Measurements from ENCODE around the gene GPI.
"Not testable (repeated sequence)": the region's sequence is repeated elsewhere in the genome, so short reads cannot be mapped to it uniquely, and the experiment has no call there.

GPI gene

GRCh38 chr19:34386645-34387445, 21.8 kb downstream of the GPI start:
- Histone ChIP-seq H3K9ac (ENCODE audit: low read length) (no peak overlapping the region), H3K27ac (ENCODE audit: low read length, poor library complexity, severe bottlenecking) (no peak overlapping the region), H3K4me2 (ENCODE audit: low read length, poor library complexity, severe bottlenecking) (no peak overlapping the region), H3K36me3 (ENCODE audit: control insufficient read depth in 1 of 2, insufficient read depth in 2 of 2, low read depth in 1 of 2, low read length in 2 of 2) (peaks cover 94% of the 10 kb centered on the region in 2 experiments), H4K91ac (ENCODE audit: low read length) (no peak overlapping the region), H3K79me1 (replicated peaks; ENCODE audit: low read length, poor library complexity, severe bottlenecking) (peaks cover 41% of the 10 kb centered on the region), H3K27me3 (ENCODE audit: control insufficient read depth in 1 of 2, insufficient read depth in 1 of 2, low read length in 2 of 2) (no peaks in the 10 kb centered on the region), H2AK5ac (ENCODE audit: low read length, severe bottlenecking) (no peak overlapping the region), H3K23ac (ENCODE audit: low read length in 2 of 2) (no peak overlapping the region), H3K14ac (ENCODE audit: low read length in 2 of 2) (no peak overlapping the region), H2AFZ (ENCODE audit: low read depth, low read length) (no peak overlapping the region), H3K18ac (ENCODE audit: low read depth in 1 of 2, low read length in 2 of 2) (no peak overlapping the region), H3K9me3 (ENCODE audit: control insufficient read depth, low read length) (no peaks in the 10 kb centered on the region), H3K4me1 (ENCODE audit: control insufficient read depth, insufficient read depth, low read depth, low read length) (no peaks in the 10 kb centered on the region), H4K8ac (ENCODE audit: low read length) (no peak overlapping the region), H2BK5ac (ENCODE audit: low read depth, low read length, poor library complexity, severe bottlenecking) (no peak overlapping the region), H3K4me3 (ENCODE audit: insufficient read depth in 1 of 2, low read depth in 1 of 2, low read length in 2 of 2) (no peak overlapping the region), H2BK15ac (ENCODE audit: low read depth, poor library complexity, severe bottlenecking) (no peak overlapping the region), H3K4ac (ENCODE audit: low read depth in 1 of 2, low read length in 2 of 2) (no peak overlapping the region), H2BK120ac (ENCODE audit: low read depth, low read length) (no peak overlapping the region), H2BK12ac (ENCODE audit: low read length in 2 of 2) (no peak overlapping the region)
- WGBS = 85% methylated on average over 9 of the region's 9 CpGs
- no peak for DNase-seq

- no peaks in the 10 kb centered on the region for H3K27me3 ChIP-seq (ENCODE audit: control insufficient read depth in 1 of 2, insufficient read depth in 1 of 2, low read length in 2 of 2)
- H3K23ac ChIP-seq (ENCODE audit: low read length in 2 of 2) = no peak overlapping the region
- H3K79me1 ChIP-seq (replicated peaks; ENCODE audit: low read length, poor library complexity, severe bottlenecking) = peaks cover 43% of the 10 kb centered on the region
- 100% methylated on average over 1 of the region's 1 CpG for WGBS
- H2BK12ac ChIP-seq (ENCODE audit: low read length in 2 of 2) = no peak overlapping the region
- no peak overlapping the region for H3K4ac ChIP-seq (ENCODE audit: low read depth in 1 of 2, low read length in 2 of 2)
- no peak overlapping the region for H2BK5ac ChIP-seq (ENCODE audit: low read depth, low read length, poor library complexity, severe bottlenecking)
- H3K14ac ChIP-seq (ENCODE audit: low read length in 2 of 2) = no peak overlapping the region
- no peak overlapping the region for H2BK120ac ChIP-seq (ENCODE audit: low read depth, low read length)
- H2AFZ ChIP-seq (ENCODE audit: low read depth, low read length) = no peak overlapping the region
- H3K18ac ChIP-seq (ENCODE audit: low read depth in 1 of 2, low read length in 2 of 2) = no peak overlapping the region
- H3K9ac ChIP-seq (ENCODE audit: low read length) = no peak overlapping the region
- no peak overlapping the region for H3K27ac ChIP-seq (ENCODE audit: low read length, poor library complexity, severe bottlenecking)
- H3K9me3 ChIP-seq (ENCODE audit: control insufficient read depth, low read length) = no peaks in the 10 kb centered on the region
- no peak overlapping the region for H3K4me3 ChIP-seq (ENCODE audit: insufficient read depth in 1 of 2, low read depth in 1 of 2, low read length in 2 of 2)
- peaks cover 91 to 94% of the 10 kb centered on the region in 2 experiments for H3K36me3 ChIP-seq (ENCODE audit: control insufficient read depth in 1 of 2, insufficient read depth in 2 of 2, low read depth in 1 of 2, low read length in 2 of 2)
- H2BK15ac ChIP-seq (ENCODE audit: low read depth, poor library complexity, severe bottlenecking) = no peak overlapping the region
- H4K91ac ChIP-seq (ENCODE audit: low read length) = no peak overlapping the region
- H2AK5ac ChIP-seq (ENCODE audit: low read length, severe bottlenecking) = no peak overlapping the region
- no peak for DNase-seq
- H3K4me1 ChIP-seq (ENCODE audit: control insufficient read depth, insufficient read depth, low read depth, low read length) = no peaks in the 10 kb centered on the region
- no peak overlapping the region for H4K8ac ChIP-seq (ENCODE audit: low read length)
- no peak overlapping the region for H3K4me2 ChIP-seq (ENCODE audit: low read length, poor library complexity, severe bottlenecking)
Observed at GRCh38 chr19:34387446-34387810, 22.4 kb downstream of the GPI start.

- WGBS = 100% methylated on average over 1 of the region's 2 CpGs
- DNase-seq; H3K4me1 ChIP-seq (ENCODE audit: control insufficient read depth, insufficient read depth, low read depth, low read length); H3K27me3 ChIP-seq (ENCODE audit: control insufficient read depth in 1 of 2, insufficient read depth in 1 of 2, low read length in 2 of 2); H2AFZ ChIP-seq (ENCODE audit: low read depth, low read length); H3K23ac ChIP-seq (ENCODE audit: low read length in 2 of 2); H3K4me2 ChIP-seq (ENCODE audit: low read length, poor library complexity, severe bottlenecking); H3K27ac ChIP-seq (ENCODE audit: low read length, poor library complexity, severe bottlenecking); H2BK15ac ChIP-seq (ENCODE audit: low read depth, poor library complexity, severe bottlenecking); H2AK5ac ChIP-seq (ENCODE audit: low read length, severe bottlenecking); H3K4ac ChIP-seq (ENCODE audit: low read depth in 1 of 2, low read length in 2 of 2); H3K14ac ChIP-seq (ENCODE audit: low read length in 2 of 2); H4K91ac ChIP-seq (ENCODE audit: low read length); H2BK5ac ChIP-seq (ENCODE audit: low read depth, low read length, poor library complexity, severe bottlenecking); H2BK120ac ChIP-seq (ENCODE audit: low read depth, low read length); H2BK12ac ChIP-seq (ENCODE audit: low read length in 2 of 2); H3K9ac ChIP-seq (ENCODE audit: low read length); H4K8ac ChIP-seq (ENCODE audit: low read length); H3K9me3 ChIP-seq (ENCODE audit: control insufficient read depth, low read length); H3K18ac ChIP-seq (ENCODE audit: low read depth in 1 of 2, low read length in 2 of 2); H3K4me3 ChIP-seq (ENCODE audit: insufficient read depth in 1 of 2, low read depth in 1 of 2, low read length in 2 of 2): not testable (repeated sequence)
- H3K36me3 ChIP-seq (ENCODE audit: control insufficient read depth in 1 of 2, insufficient read depth in 2 of 2, low read depth in 1 of 2, low read length in 2 of 2) = peaks cover 91 to 94% of the 10 kb centered on the region in 2 experiments
- H3K79me1 ChIP-seq (replicated peaks; ENCODE audit: low read length, poor library complexity, severe bottlenecking) = peaks cover 44% of the 10 kb centered on the region
Observed at GRCh38 chr19:34388745-34389144, 23.7 kb downstream of the GPI start.

- Histone ChIP-seq H3K4me1 (ENCODE audit: control insufficient read depth, insufficient read depth, low read depth, low read length) (no peaks in the 10 kb centered on the region), H3K27ac (ENCODE audit: low read length, poor library complexity, severe bottlenecking) (no peak overlapping the region), H4K8ac (ENCODE audit: low read length) (no peak overlapping the region), H3K4ac (ENCODE audit: low read depth in 1 of 2, low read length in 2 of 2) (no peak overlapping the region), H2BK120ac (ENCODE audit: low read depth, low read length) (no peak overlapping the region), H3K23ac (ENCODE audit: low read length in 2 of 2) (no peak overlapping the region), H2BK12ac (ENCODE audit: low read length in 2 of 2) (no peak overlapping the region), H3K9me3 (ENCODE audit: control insufficient read depth, low read length) (no peaks in the 10 kb centered on the region), H3K9ac (ENCODE audit: low read length) (no peak overlapping the region), H3K36me3 (ENCODE audit: control insufficient read depth in 1 of 2, insufficient read depth in 2 of 2, low read depth in 1 of 2, low read length in 2 of 2) (peaks cover 91 to 95% of the 10 kb centered on the region in 2 experiments), H4K91ac (ENCODE audit: low read length) (no peak overlapping the region), H3K79me1 (replicated peaks; ENCODE audit: low read length, poor library complexity, severe bottlenecking) (peaks cover 30% of the 10 kb centered on the region), H2BK5ac (ENCODE audit: low read depth, low read length, poor library complexity, severe bottlenecking) (no peak overlapping the region), H2AK5ac (ENCODE audit: low read length, severe bottlenecking) (no peak overlapping the region), H3K14ac (ENCODE audit: low read length in 2 of 2) (no peak overlapping the region), H2AFZ (ENCODE audit: low read depth, low read length) (no peak overlapping the region), H3K18ac (ENCODE audit: low read depth in 1 of 2, low read length in 2 of 2) (no peak overlapping the region), H3K4me3 (ENCODE audit: insufficient read depth in 1 of 2, low read depth in 1 of 2, low read length in 2 of 2) (no peak overlapping the region), H3K27me3 (ENCODE audit: control insufficient read depth in 1 of 2, insufficient read depth in 1 of 2, low read length in 2 of 2) (no peaks in the 10 kb centered on the region), H2BK15ac (ENCODE audit: low read depth, poor library complexity, severe bottlenecking) (no peak overlapping the region), H3K4me2 (ENCODE audit: low read length, poor library complexity, severe bottlenecking) (no peak overlapping the region)
- DNase-seq = no peak
Observed at GRCh38 chr19:34391813-34392212, 26.8 kb downstream of the GPI start.

All from mesenchymal stem cell (in vitro differentiated cells and primary cell).